ENCODE measurements around the gene OTOG.

Gene OTOG

DNA sequence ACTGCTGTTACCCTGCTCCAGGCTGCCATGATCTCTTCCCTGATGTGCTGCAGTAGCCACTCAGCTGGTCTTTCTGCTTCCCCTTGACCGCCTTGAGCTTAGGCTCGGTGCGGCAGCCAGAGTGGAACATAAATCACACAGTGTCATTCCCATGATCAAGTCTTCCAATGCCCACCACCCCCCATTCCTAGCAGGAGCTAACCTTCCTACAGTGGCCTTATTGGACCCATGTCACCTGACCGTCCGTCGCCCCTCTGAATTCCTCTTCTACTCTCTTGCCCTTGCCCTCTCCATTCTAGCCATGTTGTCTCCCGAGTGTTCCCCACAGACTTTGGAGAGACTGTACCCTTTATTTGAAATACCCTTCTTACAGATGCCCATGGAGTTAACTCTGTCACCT is 43.4 kb downstream of the OTOG start:
- no peak for DNase-seq (ENCODE audit: low read depth)
- TF ChIP-seq CTCF (IDR thresholded peaks at IDR 0.05; ENCODE audit: low read depth, low read length, missing control alignments), result no peak
- in situ Hi-C loops (cut with HindIII; ENCODE audit: low sequenced_read_pairs), result no loop called here
- H3K4me3 ChIP-seq (ENCODE audit: low read depth, low read length), result no peak overlapping the region

- no peak overlapping the region for H3K4me3 ChIP-seq (ENCODE audit: low read depth, low read length)
- in situ Hi-C loops (cut with HindIII; ENCODE audit: low sequenced_read_pairs), result no loop called here
- DNase-seq (ENCODE audit: low read depth), result no peak
- TF ChIP-seq CTCF (IDR thresholded peaks at IDR 0.05; ENCODE audit: low read depth, low read length, missing control alignments), result no peak
Observed at GRCh38 chr11:17591293-17591692, 44.2 kb downstream of the OTOG start.

GRCh38 chr11:17593466-17594245 is 46.6 kb downstream of the OTOG start:
- H3K4me3 ChIP-seq (ENCODE audit: low read depth, low read length), result no peak overlapping the region
- TF ChIP-seq CTCF (IDR thresholded peaks at IDR 0.05; ENCODE audit: low read depth, low read length, missing control alignments), result no peak
- in situ Hi-C loops (cut with HindIII; ENCODE audit: low sequenced_read_pairs), result no loop called here
- DNase-seq (ENCODE audit: low read depth), result no peak

DNA sequence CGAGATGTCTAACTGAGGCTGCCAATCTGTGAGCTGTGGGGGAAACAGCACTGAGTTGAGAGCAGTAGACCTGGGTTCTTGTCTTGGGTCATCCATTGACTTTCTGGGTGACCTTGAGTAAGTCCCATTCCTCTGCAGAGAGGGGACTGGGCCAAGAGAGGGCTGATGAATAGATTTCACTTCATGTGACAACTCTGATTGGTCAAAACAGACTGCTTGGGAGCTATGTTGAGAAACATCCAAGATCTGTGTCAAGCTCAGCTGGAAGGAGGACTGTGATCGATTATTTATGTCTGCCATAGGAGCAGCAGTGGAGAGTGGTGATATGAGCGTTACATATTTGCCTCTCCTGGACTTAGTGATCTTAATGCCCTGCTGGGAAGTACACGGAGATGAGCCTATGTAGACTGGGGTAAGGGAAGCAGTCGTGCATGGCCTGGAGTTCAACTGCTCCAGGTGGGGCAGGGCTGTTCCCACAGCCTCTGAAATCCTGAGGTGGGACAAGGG is 47.7 kb downstream of the OTOG start:
- in situ Hi-C loops (cut with HindIII; ENCODE audit: low sequenced_read_pairs), result loop anchor here (5.0 kb wide), 1 partner anchor 383 kb away; no protein-coding TSS in a partner anchor
- H3K4me3 ChIP-seq (ENCODE audit: low read depth, low read length), result no peak overlapping the region
- TF ChIP-seq CTCF (IDR thresholded peaks at IDR 0.05; ENCODE audit: low read depth, low read length, missing control alignments), result no peak
- no peak for DNase-seq (ENCODE audit: low read depth)

DNA sequence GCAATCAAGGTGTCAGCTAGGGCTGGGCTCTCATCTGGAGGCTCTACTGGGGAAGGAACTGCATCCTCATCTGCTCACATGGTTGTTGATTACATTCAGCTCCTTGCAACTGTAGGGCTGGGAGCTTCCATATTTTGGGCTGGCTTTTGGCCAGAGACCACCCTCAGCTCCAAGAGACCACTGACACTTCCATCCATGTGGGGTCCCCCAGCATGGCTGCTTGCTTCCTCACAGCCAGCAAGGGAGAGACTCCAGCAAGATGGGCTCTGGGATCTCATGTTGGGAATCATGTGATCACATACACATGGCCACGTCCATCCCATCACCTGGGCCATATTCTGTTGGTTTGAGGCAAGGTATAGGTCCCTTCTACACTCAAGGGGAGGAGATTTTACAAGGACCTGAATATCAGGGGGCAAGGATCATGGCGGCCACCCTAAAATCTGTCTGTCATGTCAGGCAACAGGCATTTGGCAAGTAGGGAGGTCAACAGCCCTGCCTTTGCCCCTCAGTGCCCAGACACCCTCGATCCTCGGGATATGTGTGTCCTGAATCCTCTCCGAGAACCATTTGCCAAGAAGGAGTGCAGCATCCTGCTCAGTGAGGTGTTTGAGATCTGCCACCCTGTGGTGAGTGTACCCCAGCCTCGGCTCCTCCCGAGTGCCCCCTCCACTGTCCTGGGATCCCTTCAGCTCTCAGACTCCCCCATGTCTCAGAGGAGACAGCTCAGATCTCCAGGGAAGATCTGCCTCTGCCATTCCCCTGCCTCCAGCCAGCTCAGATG is 48.7 kb downstream of the OTOG start:
- in situ Hi-C loops (cut with HindIII; ENCODE audit: low sequenced_read_pairs), result loop anchor here (5.0 kb wide), 1 partner anchor 382 kb away; no protein-coding TSS in a partner anchor
- no peak overlapping the region for H3K4me3 ChIP-seq (ENCODE audit: low read depth, low read length)
- TF ChIP-seq CTCF (IDR thresholded peaks at IDR 0.05; ENCODE audit: low read depth, low read length, missing control alignments), result no peak
- DNase-seq (ENCODE audit: low read depth), result no peak

- TF ChIP-seq CTCF (IDR thresholded peaks at IDR 0.05; ENCODE audit: low read depth, low read length, missing control alignments), result no peak
- in situ Hi-C loops (cut with HindIII; ENCODE audit: low sequenced_read_pairs), result loop anchor here (5.0 kb wide), 1 partner anchor 381 kb away; no protein-coding TSS in a partner anchor
- no peak overlapping the region for H3K4me3 ChIP-seq (ENCODE audit: low read depth, low read length)
- no peak for DNase-seq (ENCODE audit: low read depth)
Observed at GRCh38 chr11:17596310-17596669, 49.2 kb downstream of the OTOG start.
